GM21381 (cell line): ENCODE data around the gene DLEC1.
"Not testable (repeated sequence)": the region's sequence is repeated elsewhere in the genome, so short reads cannot be mapped to it uniquely, and the experiment has no call there.

Experiments used
- ATAC-seq: cut with Tn5 transposase; IDR thresholded peaks from one replicate; pipeline ENCODE4 v1.9.1; 2021; ENCODE audit warnings: mild to moderate bottlenecking, moderate library complexity; ENCODE audit not compliant: unreplicated experiment

DLEC1 gene

GRCh38 chr3:38082296-38082695 is 43.3 kb downstream of the DLEC1 start:
- ATAC-seq = not testable (repeated sequence)

DNA sequence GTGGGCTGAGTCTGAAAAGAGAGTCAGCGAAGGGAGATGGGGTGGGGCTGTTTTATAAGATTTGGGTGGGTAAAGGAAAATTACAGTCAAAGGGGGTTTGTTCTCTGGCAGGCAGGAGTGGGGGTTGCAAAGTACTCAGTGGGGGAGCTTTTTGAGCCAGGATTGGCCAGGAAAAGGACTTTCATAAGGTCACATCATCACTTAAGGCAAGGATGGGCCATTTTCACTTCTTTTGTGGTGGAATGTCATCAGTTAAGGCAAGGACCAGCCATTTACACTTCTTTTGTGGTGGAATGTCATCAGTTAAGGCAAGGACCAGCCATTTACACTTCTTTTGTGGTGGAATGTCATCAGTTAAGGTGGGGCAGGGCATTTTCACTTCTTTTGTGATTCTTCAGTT is 44.2 kb downstream of the DLEC1 start:
- not testable (repeated sequence) for ATAC-seq

DNA sequence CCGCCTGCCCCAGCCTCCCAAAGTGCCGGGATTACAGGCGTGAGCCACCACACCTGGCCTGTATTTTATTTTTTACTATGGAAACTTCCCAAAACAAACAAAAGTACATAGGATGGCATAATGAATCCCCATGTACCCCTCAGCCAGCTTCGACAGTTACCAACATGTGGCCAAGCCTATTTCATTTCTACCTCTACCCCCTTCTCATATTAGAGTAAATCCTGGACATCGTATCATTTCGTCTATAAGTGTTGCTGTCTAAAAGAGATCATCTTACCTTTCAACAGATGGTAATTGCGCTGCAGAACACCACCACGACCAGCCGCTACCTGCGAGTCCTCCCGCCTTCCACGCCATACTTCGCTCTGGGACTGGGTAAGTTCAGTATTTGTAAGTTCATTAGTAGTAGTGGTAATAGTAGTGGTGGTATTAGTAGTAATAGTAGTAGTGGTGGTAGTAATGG is 44.9 kb downstream of the DLEC1 start:
- no peak for ATAC-seq

- no peak for ATAC-seq
These were observed 45.6 kb downstream of the DLEC1 start for GRCh38 chr3:38084334-38085310.

DNA sequence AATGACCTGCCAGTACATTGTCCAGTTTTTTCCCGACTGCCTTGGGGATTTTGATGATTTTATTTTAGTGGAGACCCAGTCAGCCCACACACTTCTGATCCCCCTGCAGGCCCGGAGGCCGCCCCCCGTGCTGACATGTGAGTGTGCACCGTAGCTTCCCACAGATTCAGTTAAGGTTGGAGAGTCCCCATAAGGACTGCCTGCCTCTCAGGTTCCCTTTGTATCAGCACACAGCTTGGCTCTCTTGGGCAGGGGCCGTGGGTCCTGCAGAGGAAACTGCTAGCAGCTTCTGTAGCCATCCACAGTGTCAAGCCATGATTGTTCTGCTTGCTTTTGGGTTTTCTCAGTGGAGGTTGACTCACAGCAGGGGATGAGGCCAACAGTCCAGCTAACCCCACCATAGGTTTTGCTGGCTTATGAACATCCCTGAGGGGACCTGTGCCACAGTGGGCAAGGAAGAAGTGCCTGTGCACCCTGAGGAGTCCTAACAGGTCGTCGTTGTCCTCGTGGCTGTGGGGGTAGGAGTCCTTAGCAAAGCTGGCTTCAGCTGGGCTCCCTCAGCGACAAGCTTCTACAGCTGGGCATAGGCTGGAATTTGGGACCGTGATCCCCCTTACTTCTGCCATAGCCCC is 46.4 kb downstream of the DLEC1 start:
- no peak for ATAC-seq

GRCh38 chr3:38085943-38086324 is 46.9 kb downstream of the DLEC1 start:
- no peak for ATAC-seq

GRCh38 chr3:38086496-38086895 is 47.5 kb downstream of the DLEC1 start:
- ATAC-seq = no peak

- not testable (repeated sequence) for ATAC-seq
These were observed 48.3 kb downstream of the DLEC1 start for GRCh38 chr3:38087278-38087677.

GRCh38 chr3:38088126-38089078 is 49.4 kb downstream of the DLEC1 start:
- ATAC-seq = no peak

- no peak for ATAC-seq
These were observed 50.2 kb downstream of the DLEC1 start for GRCh38 chr3:38089163-38089562.

DNA sequence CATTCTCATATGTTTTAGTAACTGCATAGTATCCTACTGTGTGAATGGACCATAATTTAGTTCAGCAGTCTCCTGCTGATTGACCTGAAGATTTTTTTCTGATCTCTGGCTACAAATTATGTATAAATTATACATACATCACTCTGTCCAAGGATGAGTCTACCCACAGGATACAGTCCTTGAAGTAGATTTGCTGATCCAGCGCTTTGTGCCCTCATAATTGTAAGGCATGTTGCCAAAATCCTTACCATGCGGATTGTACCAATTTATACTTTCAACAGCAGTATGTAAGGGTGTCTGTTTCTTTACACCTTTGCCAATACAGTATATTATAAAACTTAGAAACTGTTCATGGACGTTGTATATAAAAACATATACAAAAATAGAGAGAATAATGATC is 51.4 kb downstream of the DLEC1 start:
- no peak for ATAC-seq

- ATAC-seq = no peak
These were observed 56.0 kb downstream of the DLEC1 start for GRCh38 chr3:38094999-38095398.

- no peak for ATAC-seq
These were observed 56.9 kb downstream of the DLEC1 start for GRCh38 chr3:38095669-38096483.

DNA sequence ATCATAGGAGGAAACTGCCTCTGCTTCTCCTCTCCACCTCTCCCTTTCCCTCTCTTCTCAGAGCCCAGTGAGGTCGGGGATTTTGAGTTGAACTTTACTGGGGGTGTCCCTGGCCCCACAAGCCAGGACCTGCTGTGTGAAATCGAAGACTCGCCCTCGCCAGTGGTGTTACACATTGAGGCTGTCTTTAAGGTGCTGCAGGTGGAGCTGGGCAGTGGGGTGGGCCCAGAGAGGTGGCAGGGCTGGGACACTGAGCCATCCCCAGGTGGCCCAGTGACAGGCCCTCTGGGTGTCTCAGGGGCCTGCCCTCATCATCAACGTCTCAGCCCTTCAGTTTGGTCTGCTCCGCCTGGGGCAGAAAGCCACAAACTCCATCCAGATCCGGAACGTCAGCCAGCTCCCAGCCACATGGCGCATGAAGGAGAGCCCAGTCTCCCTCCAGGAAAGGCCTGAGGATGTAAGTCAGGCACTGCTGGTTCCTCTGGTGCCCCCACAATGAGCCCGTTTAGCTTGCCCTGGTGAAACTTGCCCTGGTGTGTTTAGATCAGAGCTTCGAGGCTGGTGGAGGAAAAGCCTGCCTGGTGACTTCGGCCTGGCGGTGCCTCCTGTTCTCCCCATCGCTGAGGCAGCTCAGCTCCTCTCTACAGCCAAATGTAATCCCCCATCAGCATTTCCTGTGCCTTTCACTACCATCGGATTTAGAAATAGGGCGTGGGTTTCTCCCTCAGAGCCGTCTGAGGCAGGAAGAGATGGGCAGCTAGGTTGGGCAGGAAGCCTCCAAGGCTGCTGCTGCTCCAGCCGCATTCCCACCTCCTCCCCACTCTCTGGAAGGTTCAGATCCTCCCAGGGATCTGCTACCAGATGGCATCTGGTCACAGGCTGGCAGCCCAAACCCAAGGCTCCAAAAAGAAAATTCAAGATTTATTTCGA is 58.7 kb downstream of the DLEC1 start:
- ATAC-seq = no peak

GRCh38 chr3:38098376-38098723 is 59.3 kb downstream of the DLEC1 start:
- no peak for ATAC-seq

DNA sequence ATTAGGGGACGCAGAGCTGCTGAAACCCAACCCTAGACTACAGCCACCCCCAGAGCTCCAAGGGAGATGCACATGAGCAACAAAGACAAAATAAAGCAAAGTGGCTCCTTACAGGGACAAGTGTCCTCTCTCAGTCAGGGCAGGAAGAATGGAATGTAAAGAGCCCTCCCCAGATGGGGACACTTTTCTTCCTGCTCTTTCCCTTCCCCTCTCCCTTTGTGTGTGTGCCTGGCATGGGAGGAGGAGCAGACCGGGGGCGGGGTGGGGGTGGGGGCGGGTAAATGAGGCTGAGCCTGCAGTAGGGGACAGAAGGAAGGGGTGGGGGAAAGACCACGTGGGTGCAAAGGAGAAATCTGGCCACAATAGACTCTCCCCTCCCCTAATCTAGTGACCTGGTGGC is 60.5 kb downstream of the DLEC1 start:
- ATAC-seq = no peak

- ATAC-seq = no peak
These were observed 61.5 kb downstream of the DLEC1 start for GRCh38 chr3:38100498-38100897.

GRCh38 chr3:38101811-38102443 is 62.9 kb downstream of the DLEC1 start:
- ATAC-seq = no peak

DNA sequence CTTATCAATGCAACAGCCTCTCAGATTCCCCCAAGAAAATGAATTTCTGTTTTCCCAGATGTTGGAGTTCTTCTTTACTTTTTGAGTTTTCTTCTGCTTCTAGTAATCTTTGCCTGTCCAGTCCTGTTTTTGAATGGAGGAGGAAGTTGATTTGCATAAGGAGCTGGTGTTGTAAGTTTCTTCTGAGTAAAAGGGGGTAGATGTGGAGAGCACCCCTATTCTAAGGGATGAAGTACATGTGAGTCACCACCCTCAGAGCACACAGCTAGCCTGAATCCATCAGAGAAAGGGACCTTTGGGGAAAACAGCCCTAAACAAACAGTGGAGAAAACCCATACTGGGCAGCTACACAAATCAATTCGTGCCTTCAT is 63.4 kb downstream of the DLEC1 start:
- no peak for ATAC-seq
